GM13977 (cell line): ENCODE results near the gene ARHGEF28.

Experiments used
- DNase-seq: peaks from one replicate; pipeline ENCODE4 v3.0.0; 2012; ENCODE audit warnings: low spot score
- CTCF ChIP-seq: IDR thresholded peaks from 2 replicates; pipeline ENCODE4 v1.5.1; 2012; ENCODE audit warnings: mild to moderate bottlenecking, control low read depth; ENCODE audit not compliant: insufficient read depth; ENCODE audit errors: extremely low read depth, missing control alignments
- in situ Hi-C: fragments of 300-500 bp; cut with MboI; formaldehyde crosslinking; loops from one replicate; pipeline ENCODE4 v1.12.0; 2022; ENCODE audit warnings: low sequenced_read_pairs, low pct_unique_long_range_greater_than_20kb, mixed read lengths, inconsistent platforms; ENCODE audit not compliant: unreplicated experiment

Gene ARHGEF28

GRCh38 chr5:73810429-73810828, 184.4 kb downstream of the ARHGEF28 start:
- in situ Hi-C loops: no loop called here
- no peak for TF ChIP-seq CTCF
- DNase-seq: no peak

GRCh38 chr5:73812457-73812856, 186.5 kb downstream of the ARHGEF28 start:
- in situ Hi-C loops: no loop called here
- TF ChIP-seq CTCF: no peak
- DNase-seq: no peak

GRCh38 chr5:73812962-73813588, 187.1 kb downstream of the ARHGEF28 start:
- no peak for DNase-seq
- no peak for TF ChIP-seq CTCF
- in situ Hi-C loops: no loop called here

- in situ Hi-C loops: no loop called here
- no peak for DNase-seq
- TF ChIP-seq CTCF: no peak
Measured at GRCh38 chr5:73814233-73814846, 188.3 kb downstream of the ARHGEF28 start.

GRCh38 chr5:73815631-73816030, 189.6 kb downstream of the ARHGEF28 start:
- DNase-seq: no peak
- in situ Hi-C loops: no loop called here
- no peak for TF ChIP-seq CTCF

- no peak for DNase-seq
- TF ChIP-seq CTCF: no peak
- in situ Hi-C loops: no loop called here
Measured at GRCh38 chr5:73816656-73817420, 190.8 kb downstream of the ARHGEF28 start.
